HG03280 (cell line): ENCODE results near the gene RPS6KA5.
"Not testable (repeated sequence)": the region's sequence is repeated elsewhere in the genome, so short reads cannot be mapped to it uniquely, and the experiment has no call there.

Experiments used
- ATAC-seq: cut with Tn5 transposase; IDR thresholded peaks from one replicate; pipeline ENCODE4 v1.9.1; 2021; ENCODE audit warnings: mild to moderate bottlenecking, moderate library complexity; ENCODE audit not compliant: unreplicated experiment

Gene RPS6KA5

GRCh38 chr14:91068642-91069041, 8.2 kb upstream of the RPS6KA5 start:
- ATAC-seq: no peak

DNA sequence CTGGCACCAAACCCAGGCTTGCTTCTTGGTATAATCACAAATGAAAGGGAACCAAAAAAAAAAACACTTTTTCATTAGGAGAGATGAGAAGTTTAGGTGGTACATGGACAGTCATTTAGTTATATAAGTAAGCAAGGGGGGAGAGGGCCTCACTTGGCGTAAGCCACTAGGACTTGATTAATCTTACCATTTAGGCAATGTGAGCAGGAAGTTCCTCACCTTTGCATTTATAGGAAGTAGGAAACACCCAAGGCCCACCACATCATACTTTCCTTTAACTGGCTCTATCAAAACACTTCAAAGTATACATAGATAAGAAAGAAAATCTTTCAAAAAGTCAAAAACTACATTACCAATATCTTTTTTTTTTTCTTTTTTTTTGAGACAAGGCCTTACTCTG, 6.7 kb upstream of the RPS6KA5 start:
- ATAC-seq: no peak

- no peak for ATAC-seq
Measured at GRCh38 chr14:91065266-91065665, 4.8 kb upstream of the RPS6KA5 start.

DNA sequence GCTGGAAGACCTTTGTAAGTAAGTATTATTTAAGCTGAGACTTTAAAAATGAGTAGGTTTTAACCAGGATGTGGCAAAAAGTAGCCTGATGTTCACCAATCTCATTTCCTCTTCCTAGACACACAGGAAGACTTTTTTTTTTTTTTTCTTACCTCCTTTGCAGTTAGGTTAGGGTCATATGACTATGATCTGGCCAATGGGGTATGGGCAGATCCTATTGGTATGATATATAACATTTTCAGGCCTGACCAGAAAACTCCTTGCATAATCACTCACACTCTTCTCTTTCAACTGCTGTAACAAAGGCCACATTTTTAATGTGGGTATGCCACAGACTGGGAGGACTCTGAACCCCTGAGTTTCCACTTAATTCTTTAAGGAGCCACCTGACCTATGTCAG, 2.7 kb upstream of the RPS6KA5 start:
- no peak for ATAC-seq

DNA sequence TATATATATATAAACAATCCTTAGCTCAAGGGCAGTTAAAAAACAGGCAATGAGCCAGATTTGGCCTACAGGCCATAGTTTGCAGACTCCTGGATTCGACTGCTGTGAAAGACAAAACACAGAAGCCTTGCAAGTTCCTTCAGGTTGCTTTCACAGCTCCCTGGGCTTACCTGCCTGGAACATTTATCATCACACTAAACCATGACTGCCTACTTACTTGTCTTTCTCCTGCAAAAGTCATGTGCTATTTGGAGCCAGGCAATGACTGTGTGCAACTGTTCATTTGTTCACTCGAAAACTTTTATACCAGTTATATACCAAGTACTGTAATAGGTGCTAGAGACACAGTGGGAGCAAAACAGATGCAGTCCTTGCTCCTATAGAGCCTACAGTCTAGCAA, 2.2 kb upstream of the RPS6KA5 start:
- ATAC-seq: no peak

DNA sequence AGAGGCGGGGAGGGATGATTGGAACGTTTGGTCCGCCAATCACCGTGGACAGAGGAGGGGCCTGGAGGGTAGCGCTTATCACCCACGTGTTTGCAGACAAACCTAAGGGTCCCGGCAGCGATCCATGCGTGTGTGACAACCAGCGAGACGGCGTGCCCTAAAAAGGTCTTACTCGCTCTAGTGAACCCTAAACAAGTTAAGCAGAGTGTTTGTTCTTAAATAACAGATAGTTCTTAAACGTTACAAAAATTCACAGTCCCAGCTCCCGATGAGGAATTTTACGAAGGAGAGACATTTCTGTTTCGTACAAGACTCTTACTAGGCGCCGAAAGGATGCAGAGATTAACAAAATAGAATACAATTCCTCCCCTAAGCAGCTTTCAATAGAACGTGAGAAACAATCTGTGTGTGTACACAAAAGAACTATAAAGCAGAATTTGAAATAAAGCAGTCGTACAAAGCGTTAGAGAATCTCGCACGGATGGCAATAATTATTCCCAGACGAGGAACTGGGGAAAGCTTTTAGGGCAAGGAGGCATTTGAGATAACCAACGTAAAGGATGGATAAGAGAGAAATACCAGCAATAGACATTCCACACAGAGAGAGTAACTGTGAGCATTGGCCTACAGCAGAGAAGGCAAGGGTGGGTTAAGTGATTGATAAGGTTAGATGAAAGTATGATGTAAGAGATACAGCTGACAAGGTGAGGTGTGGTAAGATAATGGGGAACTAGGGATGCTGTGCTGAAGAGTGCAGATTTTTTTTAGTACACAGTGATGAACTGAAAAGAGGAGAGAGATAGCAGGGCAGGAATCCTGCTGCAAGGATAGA, 831 bp upstream of the RPS6KA5 start:
- no peak for ATAC-seq

DNA sequence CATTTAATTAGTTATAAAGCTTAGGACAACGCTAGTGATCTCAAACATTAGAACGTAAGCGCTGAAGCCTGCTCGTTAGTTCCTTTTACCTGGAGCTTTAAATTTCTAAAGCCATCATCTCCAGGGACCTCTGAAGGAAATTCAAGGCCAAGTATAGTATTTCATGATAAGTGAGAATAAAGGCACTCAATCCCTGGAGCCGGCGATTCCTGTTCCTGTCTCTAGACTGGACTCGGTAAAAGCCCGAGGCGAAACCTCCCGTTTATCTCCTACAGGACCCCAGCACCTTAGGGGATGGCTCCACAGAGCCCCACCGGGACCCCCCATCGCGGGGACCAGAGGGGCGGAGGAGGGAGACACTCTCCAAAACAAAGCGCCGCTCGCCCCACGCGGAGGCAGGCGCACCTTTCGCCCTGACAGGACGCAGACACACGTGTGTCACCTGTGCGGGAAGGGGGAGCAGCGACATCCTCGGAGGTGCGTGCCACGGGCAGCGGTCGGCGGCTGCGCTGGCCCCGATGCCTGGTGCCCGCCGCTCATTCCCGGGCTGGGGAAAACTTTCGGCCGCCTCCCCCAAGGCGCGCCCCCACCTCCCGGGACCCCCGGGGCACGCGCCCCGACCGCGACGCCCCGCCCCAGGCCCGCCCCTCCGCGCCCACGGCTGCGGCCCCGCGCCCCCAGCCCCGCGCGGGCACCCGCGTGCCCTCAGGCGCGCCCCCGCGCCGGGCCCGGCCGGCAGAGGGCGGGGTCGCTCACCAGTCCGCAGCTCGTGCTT, 678 bp downstream of the RPS6KA5 start:
- peak; percentile 32 for ATAC-seq

DNA sequence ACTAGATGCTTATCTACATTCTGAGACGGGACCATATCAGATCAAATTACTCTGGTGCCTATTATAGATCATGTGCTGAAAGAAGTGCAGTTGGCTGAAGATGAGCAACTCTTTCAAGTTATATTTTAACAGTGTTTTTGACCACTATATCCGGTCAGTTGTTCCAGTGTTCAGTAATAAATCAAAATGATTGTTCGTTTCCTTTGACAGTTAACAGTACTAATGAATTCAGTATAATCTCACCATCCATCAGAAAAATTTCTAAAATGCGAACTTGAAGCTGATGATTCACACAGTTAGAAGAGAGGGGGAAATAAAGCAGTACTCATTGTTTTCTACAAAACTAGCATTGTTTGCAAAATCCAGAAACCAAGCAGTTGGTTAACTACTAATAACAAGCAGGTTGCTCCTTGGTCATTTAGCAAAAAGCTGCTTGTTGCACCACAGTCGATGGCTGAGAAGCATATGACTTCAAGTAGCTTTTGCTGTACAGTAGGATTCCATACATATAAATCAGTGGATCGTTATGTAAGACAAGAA, 2.3 kb downstream of the RPS6KA5 start:
- ATAC-seq: no peak

GRCh38 chr14:91056361-91056760, 4.1 kb downstream of the RPS6KA5 start:
- ATAC-seq: no peak

DNA sequence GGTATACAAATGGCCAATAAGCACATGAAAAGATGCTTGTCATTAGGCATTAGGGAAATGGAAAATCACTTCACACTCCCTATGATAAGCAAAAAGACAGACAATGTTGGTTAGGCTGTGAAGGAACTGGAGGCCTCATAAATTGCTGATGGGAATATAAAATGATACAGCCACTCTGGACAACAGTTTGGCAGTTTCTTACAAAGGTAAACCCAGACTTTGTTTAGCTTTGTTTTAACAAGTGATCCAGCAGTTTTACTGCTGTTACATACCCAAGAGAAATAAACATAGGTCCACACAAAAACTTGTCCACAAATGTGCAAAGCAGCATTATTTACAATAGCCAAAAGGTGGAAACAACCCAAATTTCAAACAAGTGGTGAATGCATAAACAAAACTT, 5.4 kb downstream of the RPS6KA5 start:
- ATAC-seq: no peak

- ATAC-seq: no peak
Measured at GRCh38 chr14:91048676-91049075, 11.8 kb downstream of the RPS6KA5 start.

- ATAC-seq: no peak
Measured at GRCh38 chr14:91048265-91048664, 12.2 kb downstream of the RPS6KA5 start.

DNA sequence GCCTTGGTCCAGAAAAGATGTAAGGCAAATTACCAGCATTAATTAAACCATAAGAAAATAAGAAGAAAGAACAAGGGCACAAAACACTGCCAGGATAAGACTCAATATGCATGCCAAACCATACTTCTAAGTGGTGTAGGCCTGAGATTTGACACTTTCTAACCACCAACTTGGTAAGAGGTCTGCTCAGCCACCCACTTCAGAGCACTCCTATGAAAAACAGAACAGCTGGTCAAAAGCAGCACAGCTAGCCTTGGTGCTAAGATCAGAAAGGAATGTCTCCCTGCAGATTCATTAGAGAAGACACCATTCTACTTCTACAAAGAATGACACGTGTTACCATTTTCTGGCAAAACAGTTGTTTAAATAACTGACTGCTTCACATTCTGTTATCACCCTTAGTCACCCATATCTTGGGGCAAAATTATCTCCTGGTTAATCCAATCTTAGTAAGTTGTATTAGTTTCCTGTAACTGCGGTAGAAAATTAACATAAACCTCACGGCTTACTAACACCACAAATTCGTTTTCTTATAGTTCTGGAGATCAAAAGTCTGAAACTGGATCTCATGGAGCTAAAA, 13.2 kb downstream of the RPS6KA5 start:
- no peak for ATAC-seq

GRCh38 chr14:91046488-91047072, 13.9 kb downstream of the RPS6KA5 start:
- ATAC-seq: no peak

GRCh38 chr14:91041450-91041849, 19.0 kb downstream of the RPS6KA5 start:
- no peak for ATAC-seq

DNA sequence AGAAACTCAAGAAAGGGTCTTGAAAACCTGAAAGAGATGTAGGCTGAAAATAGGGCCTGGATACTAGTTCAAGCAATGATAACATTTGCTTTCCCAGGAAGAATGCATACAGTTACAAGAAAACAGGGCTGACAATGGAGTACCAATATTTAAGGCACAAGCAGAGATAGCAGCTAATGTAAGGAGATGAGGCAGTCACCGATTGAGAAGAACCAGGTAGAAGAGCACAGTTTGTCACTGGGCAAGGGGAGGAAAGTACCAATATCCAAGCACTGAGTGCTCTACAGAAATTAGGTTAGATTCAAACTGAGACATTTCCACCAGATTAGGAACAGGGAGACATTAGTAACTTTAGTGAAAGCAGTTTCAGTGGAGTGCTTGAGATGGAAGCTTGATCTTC, 19.9 kb downstream of the RPS6KA5 start:
- ATAC-seq: no peak

DNA sequence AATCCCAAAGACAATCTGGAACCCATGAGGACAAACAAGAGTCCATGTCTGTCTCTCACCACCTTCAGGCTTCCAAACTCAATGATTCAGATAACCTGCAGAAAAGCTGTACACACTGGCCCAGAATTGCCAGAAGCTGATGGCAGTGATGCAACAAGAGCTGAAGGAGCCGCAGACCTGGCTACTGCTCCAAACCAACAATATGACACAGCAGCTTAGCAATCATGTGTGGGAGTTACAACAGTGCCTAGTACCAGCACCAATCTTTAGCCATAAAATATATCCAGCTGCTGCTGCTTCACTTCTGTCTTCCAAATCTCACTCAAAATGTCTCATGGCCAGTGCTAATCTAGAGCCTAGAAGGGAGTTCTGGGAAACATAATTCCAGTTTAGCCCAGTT, 22.0 kb downstream of the RPS6KA5 start:
- ATAC-seq: no peak

DNA sequence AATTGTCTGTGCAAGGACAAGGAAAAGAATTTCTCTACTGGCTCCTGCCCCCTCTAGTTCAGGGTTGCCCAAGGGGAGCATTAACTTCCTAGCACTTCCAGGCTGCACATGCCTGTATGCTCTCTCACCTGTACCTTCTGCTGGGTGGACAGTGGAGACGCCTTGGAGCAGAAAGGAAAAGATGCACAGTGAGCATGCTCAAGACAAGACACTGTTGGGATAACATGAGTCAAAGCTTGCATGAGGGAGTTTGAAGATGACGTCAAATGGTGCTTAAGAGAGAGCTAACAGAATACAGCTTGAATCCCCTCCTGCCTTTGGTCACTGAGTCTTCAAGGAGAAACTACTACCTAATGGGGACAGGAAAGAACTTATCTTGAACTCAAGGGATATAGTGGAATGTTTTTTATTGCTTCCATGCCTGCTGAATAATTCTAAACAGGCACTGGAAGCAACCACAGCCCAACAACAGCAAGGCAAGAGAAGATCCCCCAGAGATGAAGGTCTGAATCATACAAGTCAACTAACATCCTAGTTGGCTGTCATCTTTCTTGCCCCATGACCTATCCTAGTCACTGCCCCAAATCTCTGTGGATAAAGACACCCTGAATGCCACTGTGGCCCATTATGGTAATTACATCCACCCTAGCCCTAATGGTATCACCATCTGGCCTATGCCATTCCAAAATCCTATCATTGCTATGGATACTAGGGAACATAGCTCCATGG, 23.5 kb downstream of the RPS6KA5 start:
- no peak for ATAC-seq

DNA sequence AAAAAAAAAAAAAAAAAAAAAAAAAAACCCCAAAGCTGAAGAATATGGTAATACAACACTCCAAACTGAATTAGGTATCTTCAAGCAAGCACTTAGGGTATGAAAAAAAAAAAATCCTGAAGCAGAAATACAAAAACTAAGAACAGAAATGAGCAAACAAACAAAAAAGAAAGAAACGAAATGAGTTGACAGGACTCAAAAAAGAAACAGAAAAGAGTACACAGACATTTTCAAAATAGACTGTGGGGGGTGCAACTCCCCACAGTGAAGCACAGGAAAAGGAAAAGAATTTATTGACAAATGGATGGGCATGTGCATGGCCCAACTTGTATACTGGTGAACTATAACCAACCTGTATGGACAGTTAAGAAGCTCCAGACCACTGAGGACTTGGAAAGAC, 24.6 kb downstream of the RPS6KA5 start:
- peak; percentile 68 for ATAC-seq

- ATAC-seq: not testable (repeated sequence)
Measured at GRCh38 chr14:91034379-91034778, 26.1 kb downstream of the RPS6KA5 start.

DNA sequence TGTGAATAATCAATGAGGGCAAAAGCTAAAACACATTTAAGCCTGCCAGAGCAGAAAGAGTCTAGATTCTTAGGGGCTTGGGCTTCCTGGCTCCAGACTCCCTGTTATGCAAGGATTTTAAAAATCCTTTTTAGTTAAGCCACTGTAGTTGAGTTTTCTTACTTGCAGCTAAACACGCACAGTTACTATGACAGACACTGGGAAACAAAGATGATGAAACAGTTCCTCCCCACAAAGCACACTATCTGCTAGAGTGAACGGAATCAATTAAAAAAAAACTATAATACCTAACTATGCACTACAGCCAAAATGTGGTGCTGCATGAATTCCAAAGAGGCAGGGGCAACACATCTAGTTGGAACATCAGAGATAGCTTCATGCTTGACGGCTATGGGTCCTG, 28.2 kb downstream of the RPS6KA5 start:
- ATAC-seq: no peak
